ENCODE measurements around the gene TIMM50. TPM values are rescaled to one million over a fixed set of nuclear protein-coding genes. Genes with fewer than 3 reads are reported as not detected.
A peak's percentile ranks its signal among the peaks of the same experiment; 100 is the strongest.

Gene TIMM50
- total and polyA plus RNA-seq, 9 donors: 38.8 to 55.3 (median 48.2) TPM

- WGBS (ENCODE audit: insufficient coverage): 1% methylated on average over 44 of the region's 60 CpGs
These were observed 18.4 kb downstream of the TIMM50 start, which contains the start of gene DLL3 for GRCh38 chr19:39498798-39499642. Gene DLL3, plus strand, starts transcription at chr19:39498947. Its CDS starts 28 bp downstream, at chr19:39498975.

DNA sequence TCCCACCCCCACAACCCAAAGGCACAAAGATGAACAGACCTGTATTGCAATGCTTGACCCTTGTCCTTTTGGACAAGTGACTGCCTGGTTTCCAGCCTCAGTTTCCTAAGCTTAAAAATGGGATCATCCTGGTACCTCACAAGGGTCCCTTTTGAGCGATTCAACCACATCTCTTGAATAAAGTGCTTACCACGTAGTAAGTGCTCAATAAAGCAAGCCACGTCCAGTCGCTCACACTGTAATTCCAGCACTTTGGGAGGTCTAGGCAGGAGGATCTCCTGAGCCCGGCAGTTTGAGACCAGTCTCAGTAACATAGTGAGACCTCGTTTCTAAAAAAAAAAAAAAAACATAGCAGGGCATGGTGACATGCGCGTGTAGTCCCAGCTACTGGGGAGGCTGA lies 19.3 kb downstream of the TIMM50 start:
- Histone ChIP-seq H3K27ac (ENCODE audit: low read length) (no peak overlapping the region), H3K9me3 (replicated peaks; ENCODE audit: control insufficient read depth, low read depth, low read length) (no peaks in the 10 kb centered on the region), H3K36me3 (ENCODE audit: control insufficient read depth, insufficient read depth, low read length) (no peaks in the 10 kb centered on the region), H3K27me3 (ENCODE audit: control insufficient read depth, insufficient read depth, low read length) (peaks cover 80% of the 10 kb centered on the region), H3K4me3 (ENCODE audit: low read length) (no peak overlapping the region), H3K4me1 (ENCODE audit: control insufficient read depth, insufficient read depth, low read length) (peaks cover 18% of the 10 kb centered on the region)
- DNase-seq: no peak
- 73% methylated on average over 5 of the region's 8 CpGs for WGBS (ENCODE audit: insufficient coverage)

More at GRCh38 chr19:39498798-39499642, 18.4 kb downstream of the TIMM50 start, which contains the start of gene DLL3:
- no peak for DNase-seq
- no peak within 1 kb of the TSS for H3K27ac ChIP-seq (ENCODE audit: low read length)
- H3K4me1 ChIP-seq (ENCODE audit: control insufficient read depth, insufficient read depth, low read length): peaks cover 18% of the 10 kb centered on the region
- peaks cover 72% of the 10 kb centered on the region for H3K27me3 ChIP-seq (ENCODE audit: control insufficient read depth, insufficient read depth, low read length)
- H3K36me3 ChIP-seq (ENCODE audit: control insufficient read depth, insufficient read depth, low read length): no peaks in the 10 kb centered on the region
- no peaks in the 10 kb centered on the region for H3K9me3 ChIP-seq (replicated peaks; ENCODE audit: control insufficient read depth, low read depth, low read length)
- H3K4me3 ChIP-seq (ENCODE audit: low read length): no peak within 1 kb of the TSS

DNA sequence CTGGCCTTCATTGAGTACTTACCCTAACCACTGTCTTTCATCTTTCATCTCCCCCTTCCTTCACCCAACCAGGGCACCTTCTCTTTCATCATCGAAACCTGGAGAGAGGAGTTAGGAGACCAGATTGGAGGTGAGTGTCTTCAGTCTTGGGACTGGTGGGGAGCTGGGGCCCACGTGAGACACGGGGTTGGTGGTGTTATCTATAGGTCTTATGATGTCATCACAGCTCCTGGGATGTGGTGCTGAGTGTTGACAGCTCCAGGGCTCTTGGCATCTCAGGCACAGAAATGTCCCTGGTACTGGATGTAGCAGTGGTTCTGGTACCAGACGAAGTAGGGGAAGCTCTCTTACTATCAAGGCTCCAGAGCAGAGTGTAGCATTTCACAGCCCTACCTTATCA lies 19.9 kb downstream of the TIMM50 start:
- 24% methylated on average over 2 of the region's 4 CpGs for WGBS (ENCODE audit: insufficient coverage)
- Histone ChIP-seq H3K36me3 (ENCODE audit: control insufficient read depth, insufficient read depth, low read length) (no peaks in the 10 kb centered on the region), H3K27ac (ENCODE audit: low read length) (no peak overlapping the region), H3K9me3 (replicated peaks; ENCODE audit: control insufficient read depth, low read depth, low read length) (no peaks in the 10 kb centered on the region), H3K27me3 (ENCODE audit: control insufficient read depth, insufficient read depth, low read length) (peaks cover 86% of the 10 kb centered on the region), H3K4me1 (ENCODE audit: control insufficient read depth, insufficient read depth, low read length) (peaks cover 18% of the 10 kb centered on the region), H3K4me3 (ENCODE audit: low read length) (no peak overlapping the region)
- DNase-seq: no peak

GRCh38 chr19:39501340-39501739 lies 20.7 kb downstream of the TIMM50 start:
- WGBS (ENCODE audit: insufficient coverage): 72% methylated on average over 4 of the region's 5 CpGs
- Histone ChIP-seq H3K4me1 (ENCODE audit: control insufficient read depth, insufficient read depth, low read length) (peaks cover 18% of the 10 kb centered on the region), H3K27ac (ENCODE audit: low read length) (no peak overlapping the region), H3K9me3 (replicated peaks; ENCODE audit: control insufficient read depth, low read depth, low read length) (no peaks in the 10 kb centered on the region), H3K4me3 (ENCODE audit: low read length) (no peak overlapping the region), H3K36me3 (ENCODE audit: control insufficient read depth, insufficient read depth, low read length) (no peaks in the 10 kb centered on the region), H3K27me3 (ENCODE audit: control insufficient read depth, insufficient read depth, low read length) (peaks cover 85% of the 10 kb centered on the region)
- no peak for DNase-seq

- H3K36me3 ChIP-seq (ENCODE audit: control insufficient read depth, insufficient read depth, low read length): no peaks in the 10 kb centered on the region
- peaks cover 23% of the 10 kb centered on the region for H3K4me1 ChIP-seq (ENCODE audit: control insufficient read depth, insufficient read depth, low read length)
- no peak overlapping the region for H3K27ac ChIP-seq (ENCODE audit: low read length)
- DNase-seq: peak; percentile 88
- no peaks in the 10 kb centered on the region for H3K9me3 ChIP-seq (replicated peaks; ENCODE audit: control insufficient read depth, low read depth, low read length)
- peaks cover 84% of the 10 kb centered on the region for H3K27me3 ChIP-seq (ENCODE audit: control insufficient read depth, insufficient read depth, low read length)
- WGBS (ENCODE audit: insufficient coverage): 11% methylated on average over 69 of the region's 69 CpGs
- no peak overlapping the region for H3K4me3 ChIP-seq (ENCODE audit: low read length)
These were observed 22.2 kb downstream of the TIMM50 start for GRCh38 chr19:39502640-39503417.

DNA sequence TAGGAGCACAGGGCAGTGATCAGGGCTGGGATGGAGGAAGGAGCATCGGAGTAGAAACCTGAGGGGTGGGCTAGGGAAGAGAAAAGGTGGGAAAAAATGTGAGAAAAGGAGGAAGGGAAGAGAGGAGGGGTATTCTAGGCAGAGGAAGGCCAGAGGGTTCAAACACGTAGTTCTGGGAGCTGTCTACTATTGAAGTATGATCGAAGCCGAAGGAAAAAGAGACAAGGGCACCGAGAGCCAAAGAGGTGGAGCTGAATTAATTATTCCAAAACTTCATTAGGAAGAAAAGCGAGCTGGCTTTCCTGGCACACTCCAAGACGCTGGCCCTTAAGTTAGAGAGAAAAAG lies 25.9 kb downstream of the TIMM50 start:
- Histone ChIP-seq H3K27ac (ENCODE audit: low read length) (no peak overlapping the region), H3K27me3 (ENCODE audit: control insufficient read depth, insufficient read depth, low read length) (peaks cover 66% of the 10 kb centered on the region), H3K9me3 (replicated peaks; ENCODE audit: control insufficient read depth, low read depth, low read length) (no peaks in the 10 kb centered on the region), H3K36me3 (ENCODE audit: control insufficient read depth, insufficient read depth, low read length) (no peaks in the 10 kb centered on the region), H3K4me1 (ENCODE audit: control insufficient read depth, insufficient read depth, low read length) (peaks cover 14% of the 10 kb centered on the region), H3K4me3 (ENCODE audit: low read length) (no peak overlapping the region)
- WGBS (ENCODE audit: insufficient coverage): 57% methylated on average over 2 of the region's 7 CpGs
- no peak for DNase-seq

- Histone ChIP-seq H3K4me1 (ENCODE audit: control insufficient read depth, insufficient read depth, low read length) (peaks cover 14% of the 10 kb centered on the region), H3K36me3 (ENCODE audit: control insufficient read depth, insufficient read depth, low read length) (no peaks in the 10 kb centered on the region), H3K4me3 (ENCODE audit: low read length) (peak overlapping the region; percentile 31), H3K9me3 (replicated peaks; ENCODE audit: control insufficient read depth, low read depth, low read length) (no peaks in the 10 kb centered on the region), H3K27ac (ENCODE audit: low read length) (no peak overlapping the region), H3K27me3 (ENCODE audit: control insufficient read depth, insufficient read depth, low read length) (peaks cover 69% of the 10 kb centered on the region)
- DNase-seq: peak; percentile 74
- WGBS (ENCODE audit: insufficient coverage): 2% methylated on average over 91 of the region's 96 CpGs
These were observed 26.5 kb downstream of the TIMM50 start for GRCh38 chr19:39506944-39507714.

DNA sequence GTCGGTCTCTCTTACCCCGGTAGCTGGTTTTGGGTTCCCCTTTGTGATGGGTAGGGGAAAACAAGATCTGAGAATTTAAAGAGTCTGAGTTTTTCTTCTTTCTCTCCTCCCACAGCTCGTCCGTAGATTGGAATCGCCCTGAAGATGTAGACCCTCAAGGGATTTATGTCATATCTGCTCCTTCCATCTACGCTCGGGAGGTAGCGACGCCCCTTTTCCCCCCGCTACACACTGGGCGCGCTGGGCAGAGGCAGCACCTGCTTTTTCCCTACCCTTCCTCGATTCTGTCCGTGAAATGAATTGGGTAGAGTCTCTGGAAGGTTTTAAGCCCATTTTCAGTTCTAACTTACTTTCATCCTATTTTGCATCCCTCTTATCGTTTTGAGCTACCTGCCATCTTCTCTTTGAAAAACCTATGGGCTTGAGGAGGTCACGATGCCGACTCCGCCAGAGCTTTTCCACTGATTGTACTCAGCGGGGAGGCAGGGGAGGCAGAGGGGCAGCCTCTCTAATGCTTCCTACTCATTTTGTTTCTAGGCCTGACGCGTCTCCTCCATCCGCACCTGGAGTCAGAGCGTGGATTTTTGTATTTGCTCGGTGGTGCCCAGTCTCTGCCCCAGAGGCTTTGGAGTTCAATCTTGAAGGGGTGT lies 27.2 kb downstream of the TIMM50 start:
- Histone ChIP-seq H3K4me3 (ENCODE audit: low read length) (peak overlapping the region; percentile 31), H3K4me1 (ENCODE audit: control insufficient read depth, insufficient read depth, low read length) (peaks cover 14% of the 10 kb centered on the region), H3K36me3 (ENCODE audit: control insufficient read depth, insufficient read depth, low read length) (no peaks in the 10 kb centered on the region), H3K27ac (ENCODE audit: low read length) (no peak overlapping the region), H3K27me3 (ENCODE audit: control insufficient read depth, insufficient read depth, low read length) (peaks cover 72% of the 10 kb centered on the region), H3K9me3 (replicated peaks; ENCODE audit: control insufficient read depth, low read depth, low read length) (no peaks in the 10 kb centered on the region)
- 64% methylated on average over 6 of the region's 24 CpGs for WGBS (ENCODE audit: insufficient coverage)
- no peak for DNase-seq

DNA sequence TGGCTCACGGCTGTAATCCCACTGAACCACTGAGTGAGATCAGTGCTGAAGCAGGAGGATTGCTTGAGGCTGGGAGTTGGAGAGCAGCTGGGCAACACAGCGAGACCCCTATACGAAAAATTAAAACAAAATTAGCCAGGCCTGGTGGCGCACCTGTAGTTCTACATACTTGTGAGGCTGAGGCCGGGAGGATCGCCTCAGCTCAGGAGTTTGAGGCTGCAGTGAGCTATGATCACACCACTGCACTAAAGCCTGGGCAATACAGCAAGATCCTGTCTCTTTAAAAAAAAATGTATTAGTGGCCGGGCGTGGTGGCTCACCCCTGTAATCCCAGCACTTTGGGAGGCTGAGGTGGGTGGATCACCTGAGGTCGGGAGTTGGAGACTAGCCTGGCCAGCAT lies 28.0 kb downstream of the TIMM50 start:
- no peak for DNase-seq
- no peaks in the 10 kb centered on the region for H3K36me3 ChIP-seq (ENCODE audit: control insufficient read depth, insufficient read depth, low read length)
- H3K4me1 ChIP-seq (ENCODE audit: control insufficient read depth, insufficient read depth, low read length): peaks cover 10% of the 10 kb centered on the region
- WGBS (ENCODE audit: insufficient coverage): 87% methylated on average over 6 of the region's 9 CpGs
- peaks cover 72% of the 10 kb centered on the region for H3K27me3 ChIP-seq (ENCODE audit: control insufficient read depth, insufficient read depth, low read length)
- H3K27ac ChIP-seq (ENCODE audit: low read length): no peak overlapping the region
- no peaks in the 10 kb centered on the region for H3K9me3 ChIP-seq (replicated peaks; ENCODE audit: control insufficient read depth, low read depth, low read length)
- H3K4me3 ChIP-seq (ENCODE audit: low read length): no peak overlapping the region
